Raji (cell line): ENCODE measurements around the gene NSL1.

Source experiments
- POLR2A ChIP-seq: IDR thresholded peaks from 2 replicates; pipeline ENCODE4 v1.6.1; 2011; ENCODE audit warnings: low read depth, low read length, control low read depth; ENCODE audit not compliant: insufficient read depth

Gene NSL1

GRCh38 chr1:212791261-212791675 is 309 bp downstream of the NSL1 start:
- TF ChIP-seq POLR2A: no peak

GRCh38 chr1:212785871-212786270 is 5.7 kb downstream of the NSL1 start:
- TF ChIP-seq POLR2A: no peak

DNA sequence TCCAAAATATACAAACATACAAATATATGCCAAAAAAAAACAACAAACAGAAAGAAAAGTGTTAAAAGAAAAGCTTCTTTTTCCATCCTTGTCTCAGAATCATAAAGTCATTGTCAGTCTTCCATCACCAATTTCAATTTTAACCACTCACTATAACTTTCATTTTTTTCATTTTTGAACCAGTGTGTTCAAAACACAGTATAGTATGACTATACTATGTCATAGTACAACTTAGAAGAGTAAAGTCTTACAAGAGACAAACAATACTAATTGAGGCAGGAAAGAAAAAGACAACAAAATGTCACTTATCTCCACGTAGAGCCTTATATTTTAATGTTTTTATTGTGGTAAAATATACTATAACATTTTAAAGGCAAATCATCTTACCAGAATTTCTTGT is 7.6 kb downstream of the NSL1 start:
- no peak for TF ChIP-seq POLR2A

GRCh38 chr1:212782422-212783154 is 9.0 kb downstream of the NSL1 start:
- TF ChIP-seq POLR2A: no peak

GRCh38 chr1:212781225-212781624 is 10.4 kb downstream of the NSL1 start:
- TF ChIP-seq POLR2A: no peak

GRCh38 chr1:212780759-212781158 is 10.8 kb downstream of the NSL1 start:
- no peak for TF ChIP-seq POLR2A

DNA sequence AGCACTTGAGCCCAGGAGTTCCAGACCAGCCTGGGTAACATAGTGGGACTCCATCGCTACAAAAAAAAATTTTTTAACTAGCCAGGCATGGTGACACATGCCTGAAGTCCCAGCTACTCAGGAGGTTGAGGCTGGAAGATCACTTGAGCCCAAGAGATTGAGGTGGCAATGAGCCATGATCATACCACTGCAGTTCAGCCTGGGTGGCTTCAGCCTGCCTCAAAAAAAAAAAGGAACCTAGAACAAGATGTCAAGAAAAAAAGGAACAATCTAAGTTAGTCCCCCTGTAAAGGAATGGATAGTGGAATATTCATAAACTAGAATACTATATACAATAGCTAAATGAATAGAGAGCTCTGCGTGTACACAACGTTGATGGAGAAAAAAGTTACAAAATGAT is 14.4 kb downstream of the NSL1 start:
- no peak for TF ChIP-seq POLR2A

DNA sequence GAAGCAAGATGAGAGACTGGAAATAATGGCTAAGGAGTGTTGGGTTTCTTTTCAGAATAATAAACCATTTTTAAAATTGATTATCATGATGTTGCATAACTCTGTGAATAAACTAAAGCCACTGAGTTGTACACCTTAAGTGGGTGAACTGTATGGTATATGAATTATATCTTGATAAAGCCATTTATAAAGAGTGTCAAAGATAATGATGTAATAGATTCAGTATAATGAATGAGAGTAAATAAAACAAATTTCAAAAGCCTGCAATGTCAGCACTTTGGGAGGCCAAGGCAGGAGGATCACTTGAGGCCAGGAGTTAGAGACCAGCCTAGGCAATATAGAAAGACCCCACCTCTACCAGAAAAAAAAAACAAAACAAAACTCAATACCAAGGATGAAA is 16.3 kb downstream of the NSL1 start:
- no peak for TF ChIP-seq POLR2A

- no peak for TF ChIP-seq POLR2A
Measured at GRCh38 chr1:212774584-212774983, 17.0 kb downstream of the NSL1 start.

- no peak for TF ChIP-seq POLR2A
Measured at GRCh38 chr1:212773011-212773410, 18.6 kb downstream of the NSL1 start.

GRCh38 chr1:212771341-212771740 is 20.2 kb downstream of the NSL1 start:
- no peak for TF ChIP-seq POLR2A

DNA sequence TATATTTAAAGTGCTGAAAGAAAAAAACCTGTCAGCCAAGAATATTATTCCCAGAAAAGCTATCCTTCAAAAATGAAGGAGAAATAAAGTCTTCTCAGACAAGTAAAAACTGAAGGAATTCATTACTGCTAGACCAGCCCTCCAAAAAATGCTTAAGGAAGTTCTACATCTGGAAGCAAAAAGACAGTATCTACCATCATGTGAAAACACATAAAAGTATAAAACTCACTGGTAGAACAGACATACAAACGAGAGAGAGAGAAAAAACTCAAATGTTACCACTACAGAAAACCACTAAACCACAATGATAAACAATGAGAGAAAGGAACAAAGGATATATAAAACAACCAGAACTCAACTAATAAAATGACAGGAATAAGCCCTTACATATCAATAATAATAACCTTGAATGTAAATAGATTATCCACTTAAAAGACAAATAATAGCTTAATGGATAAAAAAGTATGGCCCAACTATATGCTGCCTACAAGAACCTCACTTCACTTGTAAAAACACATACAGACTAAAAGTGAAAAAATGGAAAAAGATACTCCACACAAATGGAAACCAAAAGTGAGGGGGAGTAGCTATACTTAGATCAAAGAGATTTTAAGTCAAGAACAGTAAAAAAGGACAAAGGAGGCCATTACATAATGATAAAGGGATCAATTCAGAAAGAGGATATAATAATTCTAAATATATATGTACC is 22.0 kb downstream of the NSL1 start:
- TF ChIP-seq POLR2A: no peak

DNA sequence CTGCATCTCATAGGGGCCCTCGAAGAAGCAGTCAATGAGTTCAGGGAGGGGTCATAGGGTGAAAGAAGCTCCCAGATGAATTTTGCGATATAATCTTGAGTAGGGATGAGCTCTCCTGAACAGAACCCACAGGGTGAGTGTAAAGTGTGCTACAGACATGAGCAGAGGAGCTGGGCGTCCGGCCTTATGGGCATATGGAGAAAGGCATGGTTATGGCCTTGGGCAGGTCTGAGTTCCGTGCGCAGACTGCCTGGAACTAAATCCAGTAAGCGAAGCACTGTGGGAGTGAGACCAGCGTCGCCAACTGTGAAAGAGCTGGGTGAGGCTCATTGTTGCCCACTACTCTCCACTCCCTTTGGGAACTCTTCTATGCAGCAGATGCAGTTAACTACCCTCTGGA is 28.7 kb downstream of the NSL1 start:
- TF ChIP-seq POLR2A: no peak

- TF ChIP-seq POLR2A: no peak
Measured at GRCh38 chr1:212762234-212762633, 29.3 kb downstream of the NSL1 start.

DNA sequence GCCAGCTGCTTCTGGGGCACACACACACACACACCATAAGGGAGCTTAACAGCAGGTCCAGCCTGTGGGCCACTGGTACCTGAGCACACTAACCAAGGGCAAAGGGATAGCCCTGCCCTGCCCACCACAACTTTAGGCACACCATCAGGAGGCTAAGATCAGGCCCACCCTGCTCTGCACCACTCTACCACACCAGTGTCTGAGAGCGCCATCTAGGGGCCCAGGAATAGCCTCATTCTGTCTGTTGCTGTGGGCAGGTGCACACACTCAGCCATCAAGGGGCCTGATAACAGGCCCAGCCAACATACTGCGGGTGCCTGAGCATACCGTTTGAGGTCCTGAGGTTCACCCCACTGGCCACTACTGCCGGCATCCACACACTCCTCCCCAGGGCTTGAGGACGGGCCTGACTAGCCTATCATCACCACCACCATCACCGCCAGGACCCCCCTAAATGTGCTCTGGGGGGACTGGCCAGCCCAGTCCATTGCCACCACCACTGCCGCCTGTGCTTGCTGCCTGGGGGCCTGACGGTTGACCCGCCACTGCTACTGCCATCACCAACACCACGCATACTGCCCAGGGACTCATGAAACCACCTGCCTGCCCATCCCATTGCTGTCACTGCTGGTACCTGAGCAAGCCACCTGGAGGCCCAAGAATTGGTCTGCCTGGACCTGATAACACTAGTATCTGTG is 31.3 kb downstream of the NSL1 start:
- TF ChIP-seq POLR2A: no peak

GRCh38 chr1:212759683-212760082 is 31.9 kb downstream of the NSL1 start:
- TF ChIP-seq POLR2A: no peak

GRCh38 chr1:212754680-212755079 is 36.9 kb downstream of the NSL1 start:
- TF ChIP-seq POLR2A: no peak

GRCh38 chr1:212754193-212754592 is 37.4 kb downstream of the NSL1 start:
- no peak for TF ChIP-seq POLR2A
